HG02943 (cell line): Measurements from ENCODE around the gene ENOX1.
"Not testable (repeated sequence)": the region's sequence is repeated elsewhere in the genome, so short reads cannot be mapped to it uniquely, and the experiment has no call there.

ENCODE experiments used
- ATAC-seq: cut with Tn5 transposase; IDR thresholded peaks from one replicate; pipeline ENCODE4 v1.9.1; 2021; ENCODE audit warnings: mild to moderate bottlenecking, low read depth, moderate library complexity; ENCODE audit not compliant: unreplicated experiment

Gene ENOX1

DNA sequence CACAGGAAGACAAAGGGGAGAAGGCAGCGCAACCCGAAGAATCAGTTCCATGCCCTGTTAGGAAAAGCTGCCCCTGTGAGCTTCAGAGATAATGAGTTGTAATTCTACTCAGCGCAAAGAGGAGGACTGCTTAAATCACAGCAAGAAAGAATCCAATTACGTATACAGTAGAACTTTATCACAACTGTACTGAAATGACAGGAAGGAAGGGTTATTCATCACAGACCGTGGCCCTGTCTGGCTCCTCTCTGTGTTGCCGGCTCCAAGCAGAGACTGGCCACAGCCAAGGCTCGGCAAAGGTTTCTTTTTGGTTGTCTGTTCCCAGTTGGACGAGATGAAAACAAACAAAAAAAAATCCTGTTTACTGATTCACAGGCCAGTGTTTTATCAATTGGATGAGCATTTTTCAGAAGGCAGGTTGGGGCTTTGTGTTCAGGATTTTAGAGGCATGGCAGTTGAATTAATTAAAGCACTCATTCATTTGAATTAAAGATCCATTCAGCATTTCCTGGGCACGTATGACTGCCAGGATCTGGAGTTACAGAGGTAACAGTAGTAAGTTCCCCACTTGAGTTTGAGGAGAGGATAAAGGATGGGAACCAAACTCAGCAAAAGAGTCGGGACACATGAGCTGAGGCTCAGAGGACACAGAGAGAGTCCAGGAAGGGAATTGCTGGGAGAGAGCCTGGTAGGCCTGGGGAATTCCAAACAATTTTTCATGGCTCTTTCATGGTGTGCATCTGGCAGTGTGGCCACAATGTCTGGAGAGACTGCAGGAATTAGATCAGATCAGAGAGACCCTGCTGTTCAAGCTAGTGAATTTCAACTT, 422.3 kb downstream of the ENOX1 start:
- ATAC-seq = no peak

DNA sequence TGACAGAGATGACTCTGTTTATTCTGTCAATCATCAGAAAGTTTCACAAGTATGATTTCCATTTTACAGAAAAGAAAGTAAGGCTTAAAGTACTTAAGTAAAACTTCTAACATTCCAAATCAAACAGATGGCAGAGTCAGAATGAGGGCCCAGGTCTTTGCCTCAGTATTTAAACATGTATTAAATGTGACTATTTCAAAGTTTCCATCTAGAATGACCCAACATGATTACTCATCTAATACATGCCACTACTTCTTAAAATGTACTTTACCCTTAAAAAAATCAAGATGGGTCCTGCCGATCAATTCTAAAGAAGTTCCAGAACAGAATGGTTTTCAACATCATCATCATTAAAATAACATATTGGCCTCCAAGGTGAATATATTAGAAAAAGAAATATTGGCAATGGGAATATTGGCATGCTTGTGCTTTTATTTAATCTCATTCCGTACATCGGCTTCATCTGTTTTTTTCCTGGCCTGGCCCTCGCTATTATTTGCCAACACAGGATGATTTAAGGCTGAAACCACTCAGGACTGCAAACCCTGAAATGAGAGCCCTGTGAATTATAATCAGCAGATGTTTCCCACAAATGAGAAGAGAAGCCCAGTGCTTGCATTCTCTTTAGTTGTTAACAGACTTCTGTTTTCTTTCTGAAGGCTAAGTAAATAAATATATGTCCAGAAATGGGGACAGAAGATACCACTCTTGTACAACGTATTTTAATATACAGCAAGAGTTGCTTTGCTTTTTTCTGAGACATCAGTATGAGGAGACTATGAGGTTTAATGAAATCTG, 423.4 kb downstream of the ENOX1 start:
- ATAC-seq = no peak

DNA sequence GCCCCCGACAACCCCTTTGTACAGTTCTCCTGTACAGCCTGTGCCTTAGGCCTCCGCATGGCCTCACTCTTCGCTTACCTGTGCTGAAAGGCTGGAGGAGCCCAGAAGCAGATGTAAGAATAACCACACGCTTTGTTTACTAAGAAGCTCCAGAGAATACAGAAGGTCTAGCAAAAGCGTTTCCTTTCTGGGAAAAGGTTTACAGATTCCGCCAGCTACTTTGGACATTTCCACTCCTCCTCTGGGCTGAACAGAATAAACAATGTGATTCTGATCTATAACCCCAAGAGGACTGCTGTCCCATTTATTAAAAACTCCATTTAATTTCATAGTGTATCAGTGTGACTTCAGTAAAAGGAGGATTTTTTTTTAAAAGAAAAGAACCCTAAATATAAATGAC, 424.2 kb downstream of the ENOX1 start:
- ATAC-seq = no peak

DNA sequence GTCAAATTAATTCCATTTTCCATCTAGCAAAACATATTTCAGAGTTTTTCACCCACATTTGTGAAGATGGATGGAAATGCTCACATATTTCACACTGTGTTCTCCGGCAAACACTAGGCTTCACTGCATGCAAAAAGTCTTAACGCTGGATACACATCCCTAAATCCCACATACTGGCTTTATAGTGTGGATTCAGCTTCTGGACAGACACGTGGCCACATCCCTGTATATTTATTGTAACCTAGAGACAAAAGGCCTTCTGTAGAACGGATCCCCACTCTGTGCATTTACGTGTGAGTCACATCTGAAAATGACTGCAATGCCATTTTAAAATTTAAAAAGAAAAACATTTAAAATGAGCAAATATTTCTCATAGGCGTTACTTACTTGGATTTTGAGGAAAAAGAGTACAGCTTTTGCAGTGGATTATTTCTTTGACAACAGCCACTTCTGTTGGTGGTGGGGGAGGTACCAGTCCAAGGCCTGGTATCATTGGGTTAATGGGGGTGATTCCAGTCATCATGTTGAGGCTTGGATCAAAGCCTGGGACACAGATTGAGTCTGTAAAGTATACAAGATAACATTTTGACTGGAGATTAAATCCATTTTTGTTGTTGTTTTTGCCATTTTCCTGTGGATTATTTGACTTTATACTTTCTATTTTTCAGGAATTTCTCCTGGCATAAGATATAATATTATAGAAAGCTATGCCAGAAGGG, 425.7 kb downstream of the ENOX1 start:
- no peak for ATAC-seq

DNA sequence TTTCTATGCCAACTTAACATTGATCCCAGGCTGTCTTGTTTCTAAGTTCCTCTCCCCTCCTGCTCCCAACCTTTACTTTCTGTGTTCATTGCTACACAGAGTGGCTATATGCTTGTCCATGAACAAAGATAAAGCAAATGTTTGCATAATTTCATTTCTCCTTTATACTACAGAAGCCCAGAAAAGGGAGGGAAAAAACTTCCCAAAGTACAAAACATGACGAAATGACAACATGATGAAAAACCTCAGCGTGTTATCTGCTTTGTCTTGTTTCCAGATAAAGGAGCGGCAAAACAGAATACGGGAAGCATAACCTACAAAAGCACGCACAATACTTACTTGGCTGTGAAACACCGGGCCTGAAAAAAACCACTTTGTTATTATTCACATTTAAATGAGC, 426.6 kb downstream of the ENOX1 start:
- no peak for ATAC-seq

DNA sequence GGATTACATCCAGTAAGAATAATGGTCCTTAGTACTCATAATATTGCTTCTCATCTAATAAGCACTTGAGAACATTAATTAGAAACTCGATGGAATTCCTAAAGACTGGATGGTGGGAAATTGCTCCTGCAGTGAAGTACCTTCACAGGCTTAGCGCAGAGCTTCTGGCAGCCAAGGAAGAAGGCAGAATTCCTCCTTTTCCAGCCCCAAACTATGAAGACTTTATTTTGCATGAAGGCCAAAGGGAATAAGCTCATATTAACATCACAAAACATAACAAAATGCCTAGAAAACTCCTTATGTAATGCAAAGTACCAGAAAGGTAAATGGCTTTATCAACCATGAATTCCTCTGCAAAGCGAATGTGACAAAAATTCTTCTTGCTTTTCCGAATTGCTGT, 427.2 kb downstream of the ENOX1 start:
- no peak for ATAC-seq

DNA sequence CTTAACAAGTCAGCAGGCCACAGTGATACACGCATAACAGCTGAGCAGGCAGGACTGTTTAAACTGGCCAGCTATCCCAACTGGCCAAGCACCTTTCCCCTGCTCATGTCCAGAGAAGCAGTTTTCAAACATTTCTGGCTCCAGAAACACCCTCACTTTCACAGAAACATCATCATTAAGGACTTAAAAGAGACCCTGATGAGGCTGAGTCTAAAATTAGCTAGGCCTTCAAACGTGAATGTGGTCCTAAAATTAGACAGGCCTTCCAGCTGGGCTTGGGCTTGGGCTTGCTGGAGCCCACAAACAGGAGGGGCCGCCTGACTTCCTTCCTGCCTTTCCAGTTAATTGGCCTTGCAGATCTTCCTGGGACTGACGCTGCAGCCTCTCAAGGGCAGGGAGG, 429.2 kb downstream of the ENOX1 start:
- ATAC-seq = no peak

GRCh38 chr13:43356567-43356966, 430.2 kb downstream of the ENOX1 start:
- no peak for ATAC-seq

GRCh38 chr13:43355774-43356173, 431.0 kb downstream of the ENOX1 start:
- no peak for ATAC-seq

GRCh38 chr13:43354153-43354945, 432.4 kb downstream of the ENOX1 start:
- no peak for ATAC-seq

- ATAC-seq = no peak
Measured at GRCh38 chr13:43353631-43354030, 433.1 kb downstream of the ENOX1 start.

- not testable (repeated sequence) for ATAC-seq
Measured at GRCh38 chr13:43351612-43352011, 435.2 kb downstream of the ENOX1 start.

GRCh38 chr13:43348397-43348796, 438.4 kb downstream of the ENOX1 start:
- ATAC-seq = no peak

DNA sequence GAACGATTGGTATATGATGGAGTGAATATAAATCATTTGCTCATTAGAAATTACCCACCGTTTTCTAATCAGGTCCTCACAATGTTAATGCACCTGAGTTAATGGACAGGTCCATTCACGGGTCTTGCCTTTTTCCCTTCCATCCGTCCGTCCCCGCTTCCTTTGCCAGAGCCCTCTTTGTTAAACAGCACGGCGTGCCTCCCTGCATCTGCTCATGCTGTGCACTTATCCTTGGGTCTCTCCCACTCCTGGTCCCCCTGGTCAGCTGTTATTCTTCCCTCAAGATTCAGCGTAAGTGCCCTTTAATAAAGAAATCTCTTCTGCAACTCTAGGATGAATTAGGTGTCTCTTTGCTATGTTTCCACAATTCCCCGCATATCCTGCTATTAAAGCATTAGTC, 438.9 kb downstream of the ENOX1 start:
- no peak for ATAC-seq

- ATAC-seq = no peak
Measured at GRCh38 chr13:43346427-43346826, 440.3 kb downstream of the ENOX1 start.

- no peak for ATAC-seq
Measured at GRCh38 chr13:43343645-43344044, 443.1 kb downstream of the ENOX1 start.

DNA sequence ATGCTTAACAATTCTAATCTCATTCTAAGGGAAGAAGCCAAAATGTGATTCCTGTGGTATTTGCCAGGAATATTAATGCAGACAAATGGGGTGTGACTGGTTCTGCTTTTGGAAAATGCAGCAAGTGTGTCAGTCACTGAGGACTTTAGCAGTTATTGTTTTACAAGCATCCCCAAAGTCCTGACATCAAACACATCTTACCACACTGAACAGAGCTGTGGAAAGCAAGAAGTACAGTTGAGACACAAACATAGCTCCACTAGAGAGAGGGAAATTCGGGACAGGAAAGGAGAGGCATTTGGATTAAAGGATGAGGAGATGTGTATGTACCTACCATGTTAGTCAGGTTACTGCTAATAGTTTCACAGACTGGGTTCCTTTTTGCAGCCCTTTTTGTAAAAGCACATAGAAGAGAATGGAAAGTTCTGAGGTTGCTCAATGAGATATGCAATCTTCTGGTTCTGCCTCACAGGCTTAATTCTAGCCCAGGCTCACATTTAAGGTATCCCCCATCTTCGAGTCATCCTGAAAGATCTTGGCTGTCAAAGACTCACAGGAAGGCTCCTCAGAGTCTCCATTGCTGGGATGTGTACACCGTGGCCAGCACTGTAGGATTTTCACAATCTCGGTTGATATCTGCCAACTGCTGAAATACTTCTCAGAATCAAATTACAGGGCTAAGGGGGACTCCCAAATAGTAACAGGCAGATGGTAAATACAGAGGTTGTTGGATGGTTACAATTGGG, 446.8 kb downstream of the ENOX1 start:
- no peak for ATAC-seq

DNA sequence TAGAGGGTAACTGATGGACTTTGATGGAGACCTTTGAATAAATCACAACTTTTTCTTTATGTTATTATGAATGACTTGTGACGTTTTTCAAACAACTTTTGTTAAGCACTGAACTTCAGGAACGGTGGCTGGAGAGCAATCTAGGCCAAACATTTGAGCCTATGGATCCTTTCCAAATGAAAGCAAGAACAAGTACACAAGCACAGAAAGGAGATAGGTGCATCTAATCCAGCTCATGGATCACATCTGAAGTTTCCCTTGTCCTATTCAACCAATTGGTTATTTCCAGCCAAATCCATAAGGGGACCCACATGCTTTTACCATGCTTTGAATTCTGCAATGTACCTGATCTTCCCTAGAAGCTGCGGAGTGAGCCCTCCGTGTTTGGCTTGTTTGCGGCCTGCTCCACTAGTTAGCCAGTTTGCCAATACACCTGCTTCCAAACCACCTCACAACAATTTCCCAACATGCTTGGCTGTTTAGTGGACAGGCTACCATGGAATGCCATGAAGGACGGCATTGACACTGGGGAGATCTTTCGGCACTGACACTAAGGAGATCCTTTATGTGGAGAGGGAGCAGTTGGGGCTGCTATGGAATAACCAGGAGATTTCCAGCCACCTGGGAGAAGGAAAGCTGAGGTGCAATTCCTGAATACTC, 447.5 kb downstream of the ENOX1 start:
- no peak for ATAC-seq

DNA sequence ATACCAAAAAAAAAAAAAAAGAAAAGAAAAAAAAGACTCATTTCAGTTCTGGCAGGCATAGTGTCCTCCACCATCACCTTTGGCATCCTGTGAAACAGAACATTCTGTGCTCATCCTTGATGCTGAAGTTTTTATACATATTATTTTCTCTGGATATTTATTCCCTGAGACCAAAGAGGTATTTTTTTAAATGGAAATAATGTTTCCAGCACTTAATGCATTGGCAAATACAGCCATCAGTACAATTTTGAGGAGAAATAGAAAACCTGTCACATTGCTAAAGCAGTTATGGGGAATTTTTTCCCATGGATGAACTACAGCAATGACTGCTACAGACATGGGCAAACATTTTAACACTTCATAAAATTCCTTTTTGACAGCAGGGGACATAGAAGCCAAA, 451.0 kb downstream of the ENOX1 start:
- ATAC-seq = no peak
